NCI-H128 (cell line): ENCODE data around the gene USP3.
"Not testable (repeated sequence)": the region's sequence is repeated elsewhere in the genome, so short reads cannot be mapped to it uniquely, and the experiment has no call there.

Source experiments
- DNase-seq: peaks from one replicate; lab custom pipeline; 2025; ENCODE audit not compliant: unreplicated experiment; lab: John Stamatoyannopoulos, UW

Gene USP3

DNA sequence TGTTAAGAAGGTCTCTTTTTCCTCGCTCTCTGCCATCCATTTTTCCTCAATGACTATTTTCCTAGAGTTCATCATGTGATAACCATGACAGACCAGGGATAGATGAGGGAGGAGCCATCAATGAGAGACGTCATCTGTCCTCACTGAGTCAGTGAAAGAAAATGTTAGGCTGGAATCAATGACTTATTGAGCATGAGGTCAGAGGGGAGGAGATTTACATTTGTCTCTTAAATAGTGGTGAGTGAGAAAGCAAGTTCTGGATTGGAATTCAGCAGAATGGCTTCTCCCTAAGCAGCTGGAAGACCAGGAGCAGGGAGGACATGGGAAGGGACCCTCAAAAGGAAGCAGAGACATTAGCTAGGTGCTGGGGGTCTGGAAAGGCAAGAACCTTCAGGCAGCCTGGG lies 28.2 kb upstream of the USP3 start:
- no peak for DNase-seq

DNA sequence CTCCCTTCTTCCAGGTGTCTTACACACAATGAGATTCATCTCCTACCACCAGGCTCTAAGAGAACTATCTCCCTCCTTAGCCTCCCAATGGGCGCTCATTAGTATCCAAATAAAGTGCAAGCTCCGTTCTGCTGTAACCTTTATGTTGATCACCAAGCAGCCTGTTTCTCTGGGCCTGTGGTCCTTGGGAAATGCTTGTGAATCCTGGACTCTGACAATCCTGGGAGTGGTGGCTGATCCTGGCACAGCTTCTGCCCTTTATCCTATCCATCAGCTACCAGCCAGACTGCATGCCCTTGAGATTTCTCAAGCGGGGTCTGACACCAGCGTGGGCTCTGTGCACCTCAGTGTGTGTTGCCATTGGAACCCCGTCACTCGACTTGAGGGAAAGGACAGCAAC lies 26.1 kb upstream of the USP3 start:
- no peak for DNase-seq

DNA sequence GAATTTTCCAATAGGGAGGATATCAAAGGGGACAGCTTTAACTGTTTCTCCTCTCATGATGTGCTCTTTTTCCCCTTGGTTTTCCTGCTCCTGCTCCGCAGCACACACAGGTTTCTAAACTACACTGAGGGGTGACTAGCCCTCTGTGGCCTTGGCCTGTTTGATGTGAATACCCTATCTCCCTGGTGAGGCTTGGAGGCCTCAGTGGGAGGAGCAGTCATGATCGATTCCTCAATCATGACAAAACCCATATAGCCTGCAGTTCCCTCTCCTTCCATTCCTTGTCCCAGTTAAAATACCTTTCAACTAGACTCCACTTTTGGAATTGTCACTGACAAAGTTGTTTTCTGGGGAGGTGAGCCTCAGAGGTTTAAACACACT lies 24.0 kb upstream of the USP3 start:
- DNase-seq, result no peak

DNA sequence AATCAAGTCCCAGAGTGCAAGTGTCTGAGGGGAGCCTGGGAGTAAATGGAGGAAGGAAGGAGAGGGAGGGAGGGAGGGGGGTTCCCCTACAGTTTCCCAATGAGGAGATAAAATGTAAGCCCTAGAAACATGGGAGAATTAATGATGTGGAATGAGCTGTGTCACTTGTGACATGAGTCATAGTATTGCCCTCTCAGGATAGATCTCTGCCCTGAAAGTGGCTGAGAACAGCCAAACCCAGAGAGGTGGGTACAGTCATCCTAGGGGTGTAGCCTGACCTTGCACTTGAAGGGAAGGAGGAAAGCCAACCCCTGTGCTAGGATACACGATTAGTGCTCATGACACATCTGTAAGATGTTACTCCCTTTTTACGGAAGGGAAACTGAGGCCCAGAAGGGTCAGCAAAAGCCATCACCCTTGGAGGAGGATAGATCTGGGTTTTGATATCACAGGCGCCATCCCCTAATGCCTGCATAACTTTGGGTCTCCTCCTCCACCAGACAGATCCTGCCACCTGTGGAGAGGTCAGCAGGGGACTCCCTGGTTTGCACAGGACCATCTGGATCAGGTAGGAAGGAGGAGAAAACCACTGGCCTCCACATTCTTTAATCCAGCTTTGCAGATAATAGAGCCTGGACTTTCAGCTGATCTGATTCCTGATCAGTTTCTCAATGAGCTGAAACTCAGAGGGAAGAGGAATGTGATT lies 23.1 kb upstream of the USP3 start:
- DNase-seq, result no peak

DNA sequence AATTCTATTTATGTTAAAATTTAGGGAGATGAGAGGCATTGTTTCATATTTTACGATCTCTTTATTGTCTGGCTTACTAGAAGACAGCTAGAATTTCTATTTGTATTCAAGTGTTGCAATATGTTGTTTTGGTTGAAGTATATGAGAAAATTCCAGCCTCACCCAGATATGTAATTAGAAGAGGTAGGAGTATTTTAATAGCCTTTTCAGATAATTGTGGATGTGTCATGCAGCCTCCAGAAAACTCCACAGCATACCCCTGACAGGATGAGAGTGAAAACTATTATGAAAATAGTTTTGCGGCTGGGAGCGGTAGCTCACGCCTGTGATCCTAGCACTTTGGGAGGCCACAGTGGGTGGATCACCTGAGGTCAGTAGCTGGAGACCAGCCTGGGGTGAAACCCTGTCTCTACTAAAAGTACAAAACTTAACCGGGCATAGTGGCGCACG lies 21.5 kb upstream of the USP3 start:
- no peak for DNase-seq

DNA sequence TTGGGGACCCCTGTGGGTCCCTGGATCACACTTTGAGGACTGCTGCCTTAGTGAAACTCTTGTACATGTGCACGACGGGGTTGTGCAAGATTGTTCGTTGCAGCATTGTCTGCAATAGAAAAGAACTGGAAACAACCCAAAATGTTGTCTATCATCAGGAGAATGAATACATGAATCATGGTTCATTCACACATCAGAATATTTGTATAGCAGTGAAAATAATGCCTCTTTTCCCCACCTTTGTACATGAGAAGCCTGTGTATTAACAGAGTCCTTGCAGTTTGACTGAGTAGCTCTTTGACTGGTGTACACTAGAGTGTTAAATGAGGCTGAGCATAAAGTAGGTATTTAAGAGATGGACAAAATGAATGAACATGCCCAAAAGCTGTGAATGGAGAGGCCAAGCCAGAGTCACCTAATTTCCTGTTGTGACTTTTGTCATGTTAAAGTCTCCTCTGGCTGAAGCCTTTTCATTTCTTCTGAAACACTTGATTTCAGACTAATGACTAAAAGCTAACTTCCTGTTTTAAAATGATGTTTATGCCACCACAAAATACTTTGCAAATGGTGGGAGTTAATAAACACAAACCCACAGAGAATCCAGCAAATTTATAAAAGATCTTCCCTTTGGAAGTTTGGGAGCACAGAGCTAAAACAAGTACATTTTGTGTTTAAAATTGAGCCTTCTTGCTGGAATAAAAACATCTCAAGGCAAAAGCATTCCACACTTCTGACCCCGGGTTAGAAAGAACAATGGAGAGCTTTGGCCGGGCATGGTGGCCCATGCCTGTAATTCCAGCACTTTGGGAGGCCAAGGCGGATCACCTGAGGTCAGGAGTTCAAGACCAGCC lies 20.6 kb upstream of the USP3 start:
- no peak for DNase-seq

GRCh38 chr15:63484433-63485186 lies 19.8 kb upstream of the USP3 start:
- no peak for DNase-seq

DNA sequence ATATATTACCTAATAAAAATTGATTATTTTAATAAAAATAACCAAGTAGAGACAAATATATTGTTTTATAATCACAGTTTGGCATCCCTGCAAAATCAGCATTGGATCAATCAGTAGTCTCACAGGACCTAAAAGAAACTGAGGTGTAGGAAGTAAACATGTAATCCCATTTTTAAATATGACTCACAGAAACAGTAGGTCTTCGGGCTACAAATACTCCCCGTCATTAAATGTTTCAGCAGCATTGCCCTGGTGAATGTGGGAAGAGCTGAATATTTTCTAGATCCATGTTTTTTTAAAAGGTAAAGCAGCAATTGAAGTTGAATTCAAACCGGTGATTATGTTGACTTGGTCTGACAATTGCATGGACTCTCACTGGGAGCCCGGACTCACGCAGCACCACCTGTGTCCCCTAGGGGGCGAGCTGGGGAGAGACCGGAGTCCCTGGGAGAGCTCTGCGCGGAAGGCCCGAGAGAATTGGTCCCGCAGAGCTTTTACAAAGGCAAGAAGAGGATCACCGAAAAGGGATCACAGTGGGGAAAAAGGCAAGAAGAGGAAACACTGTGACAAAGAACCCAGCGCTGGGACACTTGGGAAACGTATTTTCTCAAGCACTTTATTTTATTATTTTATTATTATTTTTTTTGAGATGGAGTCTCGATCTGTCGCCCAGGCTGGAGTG lies 17.2 kb upstream of the USP3 start:
- no peak for DNase-seq

- DNase-seq, result not testable (repeated sequence)
These were observed 16.5 kb upstream of the USP3 start for GRCh38 chr15:63487758-63488397.

DNA sequence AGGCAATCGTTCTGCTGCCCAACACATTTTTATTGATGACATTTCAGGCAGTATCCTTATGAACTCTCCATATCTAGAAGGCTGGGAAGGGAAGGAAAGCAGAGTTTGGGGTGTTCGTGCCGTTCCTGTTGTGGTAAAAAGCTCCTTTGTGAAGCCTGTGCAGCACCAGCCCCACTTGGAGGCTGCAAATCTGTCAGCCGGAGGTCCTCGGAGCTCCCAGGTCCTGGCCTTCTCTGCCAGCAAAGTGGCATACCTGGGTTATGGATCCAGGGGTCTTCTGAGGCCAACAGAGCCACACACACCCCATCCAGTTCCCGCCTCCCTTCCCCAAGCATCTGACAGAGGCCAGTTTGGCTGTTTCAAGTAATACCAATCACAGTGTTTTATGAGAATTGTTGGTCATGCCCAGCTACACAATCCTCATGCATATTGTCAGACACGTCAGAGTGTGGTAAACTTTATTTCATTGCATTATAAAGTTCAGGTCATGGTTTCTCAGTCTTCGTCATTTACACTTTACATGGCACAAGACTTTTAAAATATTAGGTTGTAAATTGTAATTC lies 15.9 kb upstream of the USP3 start:
- no peak for DNase-seq

DNA sequence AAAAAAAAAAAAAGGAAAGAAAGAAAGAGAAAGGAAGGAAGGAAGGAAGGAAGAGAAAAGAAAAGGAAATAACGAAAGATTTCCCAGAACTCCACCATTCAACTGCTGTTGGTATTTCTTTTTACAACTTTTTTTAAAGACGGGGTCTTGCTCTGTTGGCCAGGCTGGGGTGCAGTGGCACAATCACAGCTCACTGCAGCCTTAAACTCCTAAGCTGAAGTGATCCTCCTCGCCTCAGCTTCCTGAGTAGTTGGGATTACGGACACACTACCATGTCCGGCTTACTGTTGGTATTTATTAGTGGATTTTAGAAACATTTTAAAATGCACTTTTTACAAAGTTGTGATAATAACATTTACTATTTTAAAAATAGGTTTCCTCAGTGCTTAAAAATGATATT lies 15.0 kb upstream of the USP3 start:
- DNase-seq, result no peak

DNA sequence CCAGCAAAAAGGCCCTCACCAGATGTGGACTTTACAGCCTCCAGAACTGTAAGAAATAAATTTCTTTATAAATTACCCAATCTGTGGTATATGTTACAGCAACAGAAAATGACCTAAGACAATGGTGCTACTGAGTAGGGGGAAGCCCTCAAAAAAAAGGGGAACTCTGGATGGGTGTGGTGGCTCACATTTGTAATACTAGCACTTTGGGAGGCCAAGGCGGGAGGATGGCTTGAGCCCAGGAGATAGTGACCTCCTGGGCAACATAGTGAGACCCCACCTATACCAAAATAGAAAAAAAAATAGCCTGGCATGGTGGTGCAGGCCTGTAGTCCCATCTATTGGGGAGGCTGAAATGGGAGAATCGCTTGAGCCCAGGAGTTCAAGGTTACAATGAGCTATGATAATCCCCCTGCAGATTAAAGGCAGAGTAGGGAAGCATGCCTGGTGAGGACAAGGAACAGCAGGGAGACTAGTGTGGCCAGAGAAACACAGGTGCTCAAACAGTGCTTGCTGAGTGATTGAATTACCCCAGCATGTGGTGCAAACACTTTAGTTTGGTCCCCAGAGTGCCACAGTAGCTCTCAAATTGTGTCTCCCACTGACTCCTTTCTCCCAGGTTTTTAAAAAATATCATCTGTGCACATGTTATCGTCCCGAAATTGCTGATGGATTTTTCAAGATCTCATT lies 13.9 kb upstream of the USP3 start:
- no peak for DNase-seq

GRCh38 chr15:63491116-63491827 lies 13.1 kb upstream of the USP3 start:
- no peak for DNase-seq

- DNase-seq, result no peak
These were observed 12.4 kb upstream of the USP3 start for GRCh38 chr15:63491979-63492378.

DNA sequence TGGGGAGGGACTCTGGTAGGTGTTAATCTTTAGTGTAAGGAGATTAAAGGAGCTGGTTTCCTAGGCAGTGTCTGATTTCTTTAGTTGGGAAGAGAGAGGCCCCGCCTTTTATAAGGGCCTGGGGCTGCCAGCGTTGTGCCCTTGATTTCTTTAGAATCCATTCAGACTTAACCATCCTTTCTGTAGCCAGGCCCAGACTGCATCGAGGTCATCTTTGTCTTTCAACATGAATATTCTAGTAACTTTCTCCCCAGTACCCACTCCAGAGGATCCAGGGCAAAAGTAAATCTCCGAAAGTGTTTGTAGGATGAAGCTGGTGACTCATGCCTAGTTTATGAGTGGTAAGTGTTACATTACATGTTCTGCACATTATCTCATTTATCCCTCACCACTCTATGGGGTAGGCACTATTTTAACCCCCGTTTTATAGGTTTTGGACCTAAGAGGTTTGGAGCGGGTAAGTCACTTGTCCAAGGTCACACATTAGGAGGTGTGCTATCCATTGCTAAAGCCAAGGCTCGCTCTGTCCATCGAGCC lies 11.8 kb upstream of the USP3 start:
- DNase-seq, result no peak

- no peak for DNase-seq
These were observed 11.0 kb upstream of the USP3 start for GRCh38 chr15:63493436-63493835.

DNA sequence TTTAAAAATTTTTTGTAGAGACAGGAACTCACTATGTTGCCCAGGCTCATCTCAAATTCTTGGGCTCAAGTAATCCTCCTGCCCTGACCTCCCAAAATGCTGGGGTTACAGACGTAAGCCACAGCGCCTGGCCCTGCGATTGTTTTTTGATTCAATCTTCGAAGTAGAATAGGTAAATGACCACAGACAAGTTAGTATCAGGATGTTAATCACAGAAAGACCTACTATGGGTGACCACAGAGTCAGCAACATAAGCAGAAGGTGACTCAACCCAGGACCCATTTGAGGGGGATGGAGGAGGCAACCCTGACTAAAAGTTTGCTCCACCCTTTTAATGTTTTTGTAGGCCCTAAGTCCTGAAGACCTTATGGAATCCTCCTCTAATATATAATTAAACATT lies 10.0 kb upstream of the USP3 start:
- DNase-seq, result no peak

GRCh38 chr15:63495343-63495742 lies 9.1 kb upstream of the USP3 start:
- no peak for DNase-seq
